Posterior cingulate gyrus (tissue), 11 donors: ENCODE data around the gene R3HDM2.
"Not testable (repeated sequence)": the region's sequence is repeated elsewhere in the genome, so short reads cannot be mapped to it uniquely, and the experiment has no call there.

Experiments
- DNase-seq, 10 donors: peaks; one replicate each; pipeline versions ENCODE4 v3.0.0 to v3.0.0-alpha.2; 2020 to 2021; ENCODE audit warnings: mixed read lengths in 3 of 10
- intact Hi-C: fragments of 100-400 bp; cut with DNase I; formaldehyde crosslinking; loops from one replicate; pipeline ENCODE4 v1.15.1; 2023

R3HDM2 gene

GRCh38 chr12:57454566-57455373, 23.9 kb upstream of the R3HDM2 start, which contains the start of gene INHBE:
TSS of gene INHBE (plus strand) at chr12:57455307. CDS start at chr12:57455537, 230 bp downstream.
- DNase-seq = peak in 1 of 10 donors; percentile 66
- intact Hi-C loops = no loop called here

DNA sequence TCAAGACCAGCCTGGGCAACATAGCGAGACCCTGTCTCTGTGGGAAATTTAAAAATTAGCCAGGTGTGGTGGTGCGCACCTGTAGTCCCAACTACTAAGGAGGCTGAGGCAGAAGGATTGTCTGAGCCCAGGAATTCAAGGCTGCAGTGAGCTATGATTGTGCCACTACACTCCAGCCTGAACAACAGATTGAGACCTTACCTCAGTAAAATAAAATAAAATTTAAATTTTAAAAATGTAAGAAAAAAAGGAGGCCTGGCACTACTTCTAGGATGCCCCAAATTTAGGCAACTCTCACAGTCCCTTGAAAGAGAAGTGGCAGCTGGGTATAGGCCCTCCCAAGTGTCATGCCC, 23.3 kb upstream of the R3HDM2 start:
- DNase-seq = peak in 1 of 10 donors; percentile 49
- intact Hi-C loops = no loop called here

GRCh38 chr12:57452937-57453509, 22.2 kb upstream of the R3HDM2 start:
- peak; percentile 69 to 97 (median 86) for DNase-seq
- intact Hi-C loops = loop anchor here (1.0 to 2.0 kb wide), 2 partner anchors 146 to 190 kb away; no protein-coding TSS in a partner anchor

DNA sequence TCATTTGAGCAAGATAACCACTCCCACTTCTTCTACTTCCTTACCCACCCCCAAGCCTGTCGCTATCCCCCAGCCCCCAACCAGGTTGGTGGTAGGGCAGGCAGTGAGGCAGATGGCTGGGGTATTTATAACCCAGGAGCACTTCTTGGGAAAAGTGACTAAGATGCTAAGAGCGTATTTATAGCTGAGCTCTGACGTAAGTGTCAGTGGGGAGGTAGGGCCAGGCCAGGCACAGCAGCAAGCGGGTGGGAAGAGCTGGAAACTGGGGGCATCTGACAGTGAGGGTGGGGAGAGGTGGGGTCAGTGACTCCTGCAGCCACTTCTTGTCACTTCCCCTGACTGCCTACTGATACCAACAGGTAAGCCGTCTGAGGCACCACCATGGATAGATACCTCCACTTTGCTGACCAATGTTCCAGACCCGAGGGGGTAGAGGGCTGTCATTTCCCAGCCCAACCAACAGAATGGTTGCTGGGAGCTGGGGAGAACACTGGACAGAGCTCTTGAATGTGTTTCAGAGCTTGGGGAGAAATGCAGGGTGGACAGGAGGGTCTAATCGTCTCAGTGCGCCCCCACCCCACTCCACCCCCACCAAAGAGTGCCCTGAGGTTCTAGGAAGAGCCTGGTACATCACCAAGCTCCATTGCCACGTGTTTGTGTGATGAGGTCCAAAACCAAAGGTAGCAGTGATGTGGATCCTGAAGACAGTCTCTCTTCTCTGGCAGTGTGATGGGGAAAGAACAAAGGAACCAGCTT, 21.5 kb upstream of the R3HDM2 start:
- intact Hi-C loops = loop anchor here (2.0 kb wide), 1 partner anchor 190 kb away; no protein-coding TSS in a partner anchor
- DNase-seq = peak in 6 of 10 donors; percentile 36 to 92 (median 67)

DNA sequence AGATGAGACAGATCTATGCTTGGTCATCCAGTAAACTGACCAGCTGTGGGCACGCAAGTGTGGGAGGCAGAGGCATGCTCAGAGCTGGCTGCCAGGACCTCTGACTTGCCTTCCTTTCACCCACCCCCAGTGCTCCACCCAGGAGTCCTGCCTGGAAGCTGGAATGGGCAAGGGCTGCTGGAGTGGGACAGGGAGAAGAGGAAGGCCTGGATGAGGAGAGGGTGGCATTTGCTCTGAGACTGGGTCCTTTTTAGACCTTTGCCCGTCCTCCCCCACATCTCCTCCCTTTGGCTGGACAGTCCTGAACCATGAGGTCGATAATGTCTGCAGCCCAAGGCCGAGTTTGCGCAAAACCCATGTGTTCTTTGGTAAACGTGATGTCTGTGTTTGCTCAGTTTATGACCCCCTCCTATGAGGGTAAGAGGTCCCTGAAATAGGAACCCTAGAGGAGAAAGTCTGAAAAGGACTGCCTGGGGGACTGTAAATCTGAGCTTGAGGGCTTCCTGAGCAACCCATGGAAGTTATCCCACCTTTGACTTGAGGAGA, 20.5 kb upstream of the R3HDM2 start:
- intact Hi-C loops = no loop called here

DNA sequence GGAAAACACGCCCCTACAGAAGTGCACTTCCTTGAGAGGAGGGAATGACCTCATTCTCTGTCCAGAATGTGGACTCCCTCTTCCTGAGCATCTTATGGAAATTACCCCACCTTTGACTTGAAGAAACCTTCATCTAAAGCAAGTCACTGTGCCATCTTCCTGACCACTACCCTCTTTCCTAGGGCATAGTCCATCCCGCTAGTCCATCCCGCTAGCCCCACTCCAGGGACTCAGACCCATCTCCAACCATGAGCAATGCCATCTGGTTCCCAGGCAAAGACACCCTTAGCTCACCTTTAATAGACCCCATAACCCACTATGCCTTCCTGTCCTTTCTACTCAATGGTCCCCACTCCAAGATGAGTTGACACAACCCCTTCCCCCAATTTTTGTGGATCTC, 19.2 kb upstream of the R3HDM2 start:
- intact Hi-C loops = no loop called here
- no peak for DNase-seq

More for the DNA sequence above, 20.5 kb upstream of the R3HDM2 start:
- no peak for DNase-seq

DNA sequence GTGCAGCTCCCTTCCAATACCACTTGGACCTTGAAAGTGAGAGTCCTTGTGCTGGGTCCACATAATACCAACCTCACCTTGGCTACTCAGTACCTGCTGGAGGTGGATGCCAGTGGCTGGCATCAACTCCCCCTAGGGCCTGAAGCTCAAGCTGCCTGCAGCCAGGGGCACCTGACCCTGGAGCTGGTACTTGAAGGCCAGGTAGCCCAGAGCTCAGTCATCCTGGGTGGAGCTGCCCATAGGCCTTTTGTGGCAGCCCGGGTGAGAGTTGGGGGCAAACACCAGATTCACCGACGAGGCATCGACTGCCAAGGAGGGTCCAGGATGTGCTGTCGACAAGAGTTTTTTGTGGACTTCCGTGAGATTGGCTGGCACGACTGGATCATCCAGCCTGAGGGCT, 18.5 kb upstream of the R3HDM2 start:
- intact Hi-C loops = no loop called here
- no peak for DNase-seq

DNA sequence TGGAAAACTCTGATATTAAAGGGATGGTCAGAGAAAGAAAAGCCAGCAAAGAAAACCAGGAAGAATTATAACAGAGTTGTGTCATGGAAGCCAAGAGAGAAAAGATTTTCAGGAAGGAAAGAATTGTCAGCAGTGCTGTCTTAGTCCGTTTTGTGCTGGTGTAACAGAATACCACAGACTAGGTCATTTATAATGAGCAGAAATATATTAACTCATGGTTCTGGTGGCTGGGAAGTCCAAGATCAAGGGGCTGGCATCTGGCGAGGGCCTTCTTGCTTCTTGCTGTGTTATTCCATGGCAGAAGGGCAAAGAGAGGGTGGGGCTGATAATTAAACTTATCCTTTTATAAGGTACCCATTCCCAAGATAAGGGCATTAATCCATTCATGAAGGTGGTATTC, 17.8 kb upstream of the R3HDM2 start:
- intact Hi-C loops = no loop called here

DNA sequence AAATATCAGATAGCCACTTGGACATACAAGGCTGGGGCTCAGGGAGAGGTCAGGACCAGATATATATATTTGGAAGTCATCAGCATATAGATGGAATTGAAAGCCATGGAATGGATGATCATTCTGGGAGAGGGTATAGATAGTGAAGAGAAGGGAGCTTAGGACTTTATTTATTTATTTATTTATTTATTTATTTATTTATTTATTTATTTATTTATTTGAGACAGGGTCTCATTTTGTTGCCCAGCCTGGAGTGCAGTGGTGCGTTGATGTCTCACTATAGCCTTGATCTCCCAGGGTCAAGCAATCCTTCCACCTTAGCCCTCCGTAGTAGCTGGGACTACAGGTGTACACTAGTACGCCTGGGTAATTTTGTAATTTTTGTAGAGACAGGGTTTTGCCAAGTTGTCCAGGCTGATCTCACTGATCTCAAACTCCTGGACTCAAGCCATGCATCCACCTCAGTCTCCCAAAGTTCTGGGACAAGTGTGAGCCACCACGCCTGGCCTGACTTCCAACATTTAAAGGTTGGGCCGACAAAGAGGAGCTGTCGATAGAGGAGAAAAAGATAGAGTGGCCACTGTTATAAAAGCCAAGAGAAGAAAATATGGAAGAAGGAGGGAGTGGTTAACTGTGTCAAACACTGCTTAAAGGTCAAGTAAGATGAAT, 15.6 kb upstream of the R3HDM2 start:
- peak in 1 of 10 donors; percentile 4 for DNase-seq
- intact Hi-C loops = no loop called here

More for the DNA sequence above, 17.8 kb upstream of the R3HDM2 start:
- no peak for DNase-seq

DNA sequence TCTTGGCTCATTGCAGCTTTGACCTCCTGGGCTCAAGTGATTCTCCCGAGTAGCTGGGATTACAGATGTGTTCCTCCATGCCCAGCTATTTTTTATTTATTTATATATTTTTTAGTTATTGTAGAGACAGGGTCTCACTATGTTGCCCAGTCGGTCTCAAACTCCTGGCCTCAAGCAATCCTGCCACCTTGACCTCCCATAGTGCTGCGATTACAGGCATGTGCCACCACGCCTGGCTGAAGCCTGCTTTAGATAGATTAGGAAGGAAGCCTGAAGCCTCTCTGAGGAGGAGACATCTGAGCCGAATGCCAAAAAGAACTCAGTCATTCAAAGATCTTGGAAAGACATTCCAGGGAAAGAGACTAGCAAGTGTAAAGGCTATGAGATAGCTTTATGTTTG, 13.9 kb upstream of the R3HDM2 start:
- intact Hi-C loops = no loop called here
- DNase-seq = peak in 1 of 10 donors; percentile 9

GRCh38 chr12:57444337-57444736, 13.5 kb upstream of the R3HDM2 start:
- intact Hi-C loops = not testable (repeated sequence)
- DNase-seq = peak in 1 of 10 donors; percentile 2

- DNase-seq = peak in 1 of 10 donors; percentile 14
- intact Hi-C loops = no loop called here
These were observed 11.1 kb upstream of the R3HDM2 start for GRCh38 chr12:57441846-57442427.

DNA sequence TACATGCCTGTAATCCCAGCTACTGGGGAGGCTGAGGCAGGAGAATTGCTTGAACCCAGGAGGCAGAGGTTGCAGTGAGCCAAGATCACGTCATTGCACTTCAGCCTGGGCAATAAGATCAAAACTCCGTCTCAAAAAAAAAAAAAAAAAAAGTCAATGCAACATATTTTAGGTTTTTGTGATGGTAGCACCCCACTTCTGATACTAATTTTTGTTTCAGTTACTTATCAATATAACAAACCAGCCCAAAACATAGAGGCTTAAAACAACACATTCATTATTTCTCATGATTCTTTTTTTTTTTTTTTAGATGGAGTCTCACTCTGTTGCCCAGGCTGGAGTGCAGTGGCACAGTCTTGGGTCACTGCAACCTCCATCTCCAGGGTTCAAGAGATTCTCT, 10.6 kb upstream of the R3HDM2 start:
- intact Hi-C loops = not testable (repeated sequence)

GRCh38 chr12:57439762-57440266, 9.0 kb upstream of the R3HDM2 start:
- intact Hi-C loops = no loop called here

More for the DNA sequence above, 10.6 kb upstream of the R3HDM2 start:
- DNase-seq = not testable (repeated sequence)

GRCh38 chr12:57438400-57438799, 7.6 kb upstream of the R3HDM2 start:
- intact Hi-C loops = no loop called here
- DNase-seq = no peak

More at GRCh38 chr12:57439762-57440266, 9.0 kb upstream of the R3HDM2 start:
- DNase-seq = peak in 1 of 10 donors; percentile 2

DNA sequence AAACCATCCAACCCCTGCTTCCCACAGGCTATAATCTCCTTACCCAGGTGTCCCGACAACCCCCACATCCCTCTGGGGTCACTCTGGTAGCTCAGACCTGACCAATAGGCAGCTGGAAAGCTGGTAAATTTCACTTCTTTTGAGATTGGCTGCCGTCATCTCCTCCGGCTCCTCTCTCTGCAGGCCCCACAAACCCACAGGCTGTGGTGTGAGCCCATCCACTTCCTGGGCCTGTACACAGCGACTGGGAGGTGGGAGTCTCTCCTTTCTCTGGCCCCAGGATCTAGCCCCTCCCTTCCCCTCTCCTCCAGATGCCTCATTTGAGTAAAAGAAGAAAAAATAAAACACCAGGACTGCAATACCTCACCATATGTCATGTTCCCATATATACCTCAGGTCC, 4.5 kb upstream of the R3HDM2 start:
- peak in 1 of 10 donors; percentile 43 for DNase-seq
- intact Hi-C loops = no loop called here

DNA sequence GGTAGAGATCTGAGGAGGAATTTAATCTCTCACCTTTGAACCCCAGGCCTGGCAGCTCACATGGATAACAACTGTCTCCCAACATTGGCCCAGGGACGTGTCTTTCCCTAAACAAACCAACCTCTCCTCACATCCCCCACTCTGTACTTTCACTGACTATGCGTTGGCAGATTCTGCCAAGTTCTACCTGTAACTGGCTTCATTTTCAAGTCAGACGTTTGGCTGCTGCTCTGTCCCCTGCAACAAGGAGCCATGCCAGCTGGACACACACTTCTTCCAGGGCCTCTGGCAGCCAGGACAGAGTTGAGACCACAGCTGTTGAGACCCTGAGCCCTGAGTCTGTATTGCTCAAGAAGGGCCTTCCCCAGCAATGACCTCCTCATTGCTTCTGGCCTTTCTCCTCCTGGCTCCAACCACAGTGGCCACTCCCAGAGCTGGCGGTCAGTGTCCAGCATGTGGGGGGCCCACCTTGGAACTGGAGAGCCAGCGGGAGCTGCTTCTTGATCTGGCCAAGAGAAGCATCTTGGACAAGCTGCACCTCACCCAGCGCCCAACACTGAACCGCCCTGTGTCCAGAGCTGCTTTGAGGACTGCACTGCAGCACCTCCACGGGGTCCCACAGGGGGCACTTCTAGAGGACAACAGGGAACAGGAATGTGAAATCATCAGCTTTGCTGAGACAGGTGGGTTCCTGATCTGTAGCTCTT, 3.8 kb upstream of the R3HDM2 start, which contains the start of gene INHBC:
Gene INHBC, plus strand, starts transcription at position 268 of the 707 bp plus-strand sequence. Its CDS starts 103 bp downstream, at position 371.
- peak in 1 of 10 donors; percentile 77 for DNase-seq
- intact Hi-C loops = no loop called here

GRCh38 chr12:57433370-57433769, 2.5 kb upstream of the R3HDM2 start:
- DNase-seq = peak in 1 of 10 donors; percentile 8
- intact Hi-C loops = no loop called here
